LNCaP clone FGC (cell line): ENCODE measurements around the gene PNPLA5.

Experiments
- DNase-seq: peaks from one replicate; pipeline ENCODE4 v3.0.0-alpha.2; 2011; ENCODE audit warnings: low read depth
- H3K4me3 ChIP-seq: 2 replicates; pipeline ENCODE4 v1.5.1; 2011; ENCODE audit warnings: mild to moderate bottlenecking, low read depth, low read length, control low read depth
- CTCF ChIP-seq: IDR thresholded peaks from 2 replicates; pipeline ENCODE4 v1.5.1; 2012; ENCODE audit warnings: mild to moderate bottlenecking; ENCODE audit not compliant: control insufficient read depth, insufficient read depth; ENCODE audit errors: extremely low read depth

Gene PNPLA5

GRCh38 chr22:43891360-43892182 lies at the start of gene PNPLA5:
Gene PNPLA5, minus strand, starts transcription at chr22:43892013. Its CDS starts 133 bp downstream, at chr22:43891880.
- H3K4me3 ChIP-seq: no peak within 1 kb of the TSS
- DNase-seq: no peak
- TF ChIP-seq CTCF: no peak

GRCh38 chr22:43941449-43941848 lies 49.6 kb upstream of the PNPLA5 start:
- no peak for TF ChIP-seq CTCF
- no peak for DNase-seq
- no peak overlapping the region for H3K4me3 ChIP-seq

GRCh38 chr22:43931771-43932170 lies 40.0 kb upstream of the PNPLA5 start:
- no peak for TF ChIP-seq CTCF
- DNase-seq: no peak
- H3K4me3 ChIP-seq: no peak overlapping the region

GRCh38 chr22:43928908-43929307 lies 37.1 kb upstream of the PNPLA5 start:
- H3K4me3 ChIP-seq: no peak overlapping the region
- TF ChIP-seq CTCF: no peak

GRCh38 chr22:43928468-43928867 lies 36.7 kb upstream of the PNPLA5 start:
- no peak for TF ChIP-seq CTCF
- no peak overlapping the region for H3K4me3 ChIP-seq
- no peak for DNase-seq

More at GRCh38 chr22:43928908-43929307, 37.1 kb upstream of the PNPLA5 start:
- DNase-seq: no peak

- no peak for TF ChIP-seq CTCF
- DNase-seq: no peak
- H3K4me3 ChIP-seq: no peak overlapping the region
Measured at GRCh38 chr22:43926349-43926710, 34.5 kb upstream of the PNPLA5 start.
